Activated CD8-positive, alpha-beta memory T cell treated with anti-CD3 and anti-CD28 coated beads for 4 hours (primary cell): ENCODE measurements around the gene PCNT.
A peak's percentile ranks its signal among the peaks of the same experiment; 100 is the strongest.
"Not testable (repeated sequence)": the region's sequence is repeated elsewhere in the genome, so short reads cannot be mapped to it uniquely, and the experiment has no call there.

ENCODE experiments used
- DNase-seq, 2 donors: peaks; one replicate each; pipeline ENCODE4 v3.0.0-alpha.2; 2020; ENCODE audit warnings: low read depth in 2 of 2

The PCNT gene

GRCh38 chr21:46361176-46361575, 37.2 kb downstream of the PCNT start:
- DNase-seq: no peak

- DNase-seq: no peak
Measured at GRCh38 chr21:46361935-46362334, 38.0 kb downstream of the PCNT start.

- no peak for DNase-seq
Measured at GRCh38 chr21:46362946-46363345, 39.0 kb downstream of the PCNT start.

GRCh38 chr21:46363698-46364097, 39.7 kb downstream of the PCNT start:
- no peak for DNase-seq

GRCh38 chr21:46366091-46366490, 42.1 kb downstream of the PCNT start:
- DNase-seq: no peak

- no peak for DNase-seq
Measured at GRCh38 chr21:46366561-46366960, 42.6 kb downstream of the PCNT start.

GRCh38 chr21:46366966-46367365, 43.0 kb downstream of the PCNT start:
- no peak for DNase-seq

GRCh38 chr21:46368533-46369285, 44.8 kb downstream of the PCNT start:
- DNase-seq: peak; percentile 15 to 21

- no peak for DNase-seq
Measured at GRCh38 chr21:46369520-46370235, 45.7 kb downstream of the PCNT start.

GRCh38 chr21:46371204-46372013, 47.5 kb downstream of the PCNT start:
- no peak for DNase-seq

- no peak for DNase-seq
Measured at GRCh38 chr21:46372014-46372485, 48.1 kb downstream of the PCNT start.

GRCh38 chr21:46372947-46373346, 49.0 kb downstream of the PCNT start:
- DNase-seq: not testable (repeated sequence)

- DNase-seq: no peak
Measured at GRCh38 chr21:46374761-46375389, 50.9 kb downstream of the PCNT start.

- no peak for DNase-seq
Measured at GRCh38 chr21:46375560-46376230, 51.7 kb downstream of the PCNT start.

GRCh38 chr21:46376231-46376628, 52.3 kb downstream of the PCNT start:
- DNase-seq: no peak

GRCh38 chr21:46376856-46377453, 53.0 kb downstream of the PCNT start:
- DNase-seq: no peak

GRCh38 chr21:46377789-46378188, 53.8 kb downstream of the PCNT start:
- DNase-seq: no peak

- no peak for DNase-seq
Measured at GRCh38 chr21:46379105-46379504, 55.1 kb downstream of the PCNT start.

- DNase-seq: no peak
Measured at GRCh38 chr21:46379691-46380090, 55.7 kb downstream of the PCNT start.

- no peak for DNase-seq
Measured at GRCh38 chr21:46381541-46381940, 57.6 kb downstream of the PCNT start.

- DNase-seq: no peak
Measured at GRCh38 chr21:46384556-46384955, 60.6 kb downstream of the PCNT start.
